Hematopoietic multipotent progenitor cell treated with erythropoietin and hydrocortisone succinate and interleukin-3 and kit ligand, for 15 days (in vitro differentiated cells): Measurements from ENCODE around the gene IFNA2.
"Not testable (repeated sequence)": the region's sequence is repeated elsewhere in the genome, so short reads cannot be mapped to it uniquely, and the experiment has no call there.

Experiments
- DNase-seq: peaks from one replicate; pipeline ENCODE4 v3.0.0-alpha.2; 2015; ENCODE audit warnings: low spot score

IFNA2 gene

DNA sequence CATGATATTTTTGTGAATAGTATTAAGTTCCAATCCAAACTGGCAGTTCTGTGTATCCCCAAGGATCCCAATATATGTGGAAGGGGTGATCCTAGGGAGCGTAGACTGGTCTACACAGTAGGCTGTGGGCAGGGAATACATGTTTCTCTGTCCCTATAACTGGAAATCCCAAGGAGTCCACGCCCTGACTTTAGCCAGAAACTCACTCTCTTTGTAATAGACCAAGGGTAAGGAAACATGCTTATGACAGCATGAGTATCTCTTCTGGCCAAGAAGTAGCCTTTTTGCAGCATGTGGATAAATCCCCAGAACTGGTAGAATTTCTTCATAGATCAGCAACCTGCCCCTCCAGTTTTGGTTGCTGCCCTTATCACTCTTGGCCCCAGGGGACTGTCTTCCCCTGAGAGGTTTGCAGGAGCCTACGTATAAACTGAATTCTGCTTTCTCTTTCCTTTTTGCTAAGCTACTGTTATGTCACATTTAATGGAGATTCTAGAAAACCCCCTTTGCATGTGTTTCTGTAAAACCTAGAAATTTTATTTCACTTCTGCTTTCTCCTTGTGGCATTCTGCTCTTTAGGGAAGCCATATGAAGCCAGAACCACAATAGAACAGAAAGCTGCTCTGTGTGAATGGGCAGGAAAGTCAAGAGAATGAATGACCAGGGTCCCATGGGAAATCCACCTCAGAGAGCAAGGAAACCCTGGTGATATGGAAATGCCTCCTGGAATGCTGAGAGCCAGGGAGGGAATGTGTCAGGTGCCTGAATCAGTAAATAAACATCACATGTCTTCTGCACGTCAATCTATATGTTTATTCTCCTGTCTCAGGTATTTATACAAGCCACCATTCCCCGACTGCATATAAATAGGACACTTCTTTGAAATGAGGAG is 3.5 kb downstream of the IFNA2 start:
- DNase-seq, result no peak

DNA sequence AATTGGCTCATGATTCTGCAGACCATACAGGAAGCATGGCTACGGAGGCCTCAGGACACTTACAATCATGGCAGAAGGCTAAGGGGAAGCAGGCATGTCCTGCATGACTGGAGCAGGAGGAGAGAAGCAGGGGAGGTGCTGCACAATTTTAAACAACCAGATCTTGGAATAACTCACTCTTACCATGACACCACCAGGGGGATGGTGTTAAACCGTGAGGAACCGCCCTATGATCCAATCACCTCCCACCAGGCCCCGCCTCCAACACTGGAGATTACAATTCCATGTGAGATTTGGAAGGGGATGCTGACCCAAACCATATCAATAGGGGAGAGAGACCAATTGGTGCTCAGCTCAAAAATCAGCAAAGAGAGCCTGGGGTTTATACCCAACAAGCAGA is 13.7 kb downstream of the IFNA2 start:
- DNase-seq, result not testable (repeated sequence)

DNA sequence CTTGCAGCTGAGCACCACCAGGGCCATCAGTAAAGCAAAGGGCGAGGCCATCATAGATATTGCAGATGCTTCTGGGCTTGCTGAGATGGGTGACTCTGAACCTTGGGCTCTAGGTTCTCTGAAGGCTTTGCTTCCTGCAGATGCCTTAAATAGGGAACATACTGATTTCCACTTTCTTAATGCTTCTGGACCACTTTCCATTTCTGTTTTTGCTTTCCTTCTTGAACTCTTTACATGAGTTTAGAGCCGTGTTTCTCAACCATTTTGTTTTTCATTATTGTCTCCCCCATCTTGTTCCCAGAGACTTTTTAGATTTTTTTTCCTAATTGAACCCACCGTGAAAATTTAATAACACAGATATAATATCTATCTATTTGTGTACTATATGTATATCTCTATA is 17.2 kb downstream of the IFNA2 start, which contains the start of gene IFNA13:
Gene IFNA13 (minus strand): TSS at position 101 of the 400 bp plus-strand sequence. CDS start 47 bp downstream, at position 54.
- no peak for DNase-seq

DNA sequence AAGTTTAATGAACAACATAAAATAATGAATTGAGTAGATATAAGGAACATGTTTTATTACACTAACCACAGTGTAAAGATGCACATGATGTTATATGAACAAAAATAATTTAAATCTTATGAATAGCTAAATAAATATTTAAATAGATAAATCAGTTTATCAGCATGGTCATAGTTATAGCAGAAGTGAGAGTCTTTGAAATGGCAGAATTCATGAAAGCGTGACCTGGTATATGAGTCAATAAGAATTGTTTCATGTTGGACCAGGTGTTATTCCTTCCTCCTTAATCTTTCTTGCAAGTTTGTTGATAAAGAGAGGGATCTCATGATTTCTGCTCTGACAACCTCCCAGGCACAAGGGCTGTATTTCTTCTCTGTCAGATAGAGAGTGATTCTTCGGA is 18.0 kb downstream of the IFNA2 start:
- DNase-seq, result not testable (repeated sequence)

DNA sequence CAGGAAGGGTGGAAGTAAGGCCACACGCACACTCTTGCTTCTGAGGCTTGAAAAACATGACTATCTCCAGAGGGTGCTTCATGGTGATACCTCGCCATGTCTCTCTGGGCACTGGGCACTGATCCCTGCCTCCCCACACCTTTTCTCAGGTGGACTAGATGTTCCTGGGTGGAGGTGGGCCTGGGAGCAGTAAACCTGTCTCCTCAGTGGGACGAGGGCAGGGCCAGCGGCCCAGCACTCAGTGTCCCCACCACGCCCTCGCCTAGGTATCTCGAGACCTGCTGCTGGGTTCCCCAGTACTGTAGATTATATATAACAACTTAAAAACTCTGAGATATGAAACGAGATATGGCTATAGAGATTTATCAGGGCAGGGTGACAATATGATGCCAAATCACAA is 22.9 kb downstream of the IFNA2 start:
- no peak for DNase-seq

DNA sequence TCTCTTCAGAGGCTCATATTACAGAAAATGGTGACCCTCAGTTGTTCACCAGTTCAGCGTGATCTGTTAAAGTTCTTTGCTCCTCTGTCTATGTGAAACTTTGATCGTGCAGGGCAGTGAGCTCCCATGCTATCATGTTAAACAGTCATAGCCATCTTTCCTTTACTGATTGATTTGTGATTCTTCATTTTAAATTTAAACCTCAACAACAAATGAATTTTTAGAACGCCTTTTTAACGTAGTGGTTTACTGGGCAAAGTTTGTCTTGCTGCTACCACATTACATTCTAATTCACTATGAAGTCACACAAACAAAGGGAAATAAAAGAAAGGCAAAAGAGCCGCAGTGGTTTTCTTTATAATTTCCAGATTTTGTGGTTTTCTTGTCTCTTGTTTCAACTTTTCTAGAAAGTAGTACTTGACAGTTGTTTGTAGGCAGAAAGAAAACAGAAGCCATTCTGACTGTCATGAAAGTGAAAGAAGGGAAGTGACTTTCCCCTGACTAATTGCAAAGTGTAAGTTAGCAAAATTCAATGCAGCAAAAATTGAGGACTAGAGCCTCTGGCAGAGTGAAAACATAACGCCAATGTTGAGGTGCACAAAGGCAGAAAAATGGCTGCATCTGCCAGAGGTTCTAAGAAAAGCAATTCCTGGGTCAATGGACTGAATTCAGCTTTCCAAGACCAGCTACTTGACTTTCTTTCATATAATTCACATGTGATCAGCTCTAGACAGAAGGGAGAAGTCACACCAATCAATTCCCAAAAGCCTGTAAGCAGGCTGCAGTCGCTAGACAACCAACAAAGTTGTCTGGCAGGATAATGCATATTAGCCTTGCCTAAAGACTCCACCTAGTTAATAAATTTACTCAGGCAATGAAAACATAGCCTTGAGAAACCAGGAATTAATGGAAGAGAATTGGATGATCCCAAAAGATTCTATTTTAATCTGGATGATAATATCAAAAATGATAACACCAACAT is 27.4 kb downstream of the IFNA2 start:
- DNase-seq, result no peak

DNA sequence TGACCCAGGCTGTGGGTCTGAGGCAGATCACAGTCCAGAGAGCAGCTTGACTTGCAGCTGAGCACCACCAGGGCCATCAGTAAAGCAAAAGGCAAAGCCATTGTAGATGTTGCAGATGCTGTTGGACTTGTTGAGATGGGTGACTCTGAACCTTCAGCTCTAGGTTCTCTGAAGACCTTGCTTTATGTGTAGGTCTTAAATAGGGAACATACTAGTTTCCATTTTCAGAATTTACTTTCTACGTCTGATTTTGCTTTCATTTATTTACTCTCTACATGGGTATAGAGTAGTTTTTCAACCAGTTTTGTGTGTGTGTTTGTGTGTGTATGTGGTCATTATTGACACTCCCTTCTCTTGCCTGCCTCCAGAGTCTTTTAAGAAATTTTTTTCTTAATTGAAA is 34.4 kb downstream of the IFNA2 start, which contains the start of gene IFNA6:
Gene IFNA6 (minus strand): TSS at position 101 of the 400 bp plus-strand sequence. CDS start 0 bp downstream, at position 101.
- DNase-seq, result no peak

DNA sequence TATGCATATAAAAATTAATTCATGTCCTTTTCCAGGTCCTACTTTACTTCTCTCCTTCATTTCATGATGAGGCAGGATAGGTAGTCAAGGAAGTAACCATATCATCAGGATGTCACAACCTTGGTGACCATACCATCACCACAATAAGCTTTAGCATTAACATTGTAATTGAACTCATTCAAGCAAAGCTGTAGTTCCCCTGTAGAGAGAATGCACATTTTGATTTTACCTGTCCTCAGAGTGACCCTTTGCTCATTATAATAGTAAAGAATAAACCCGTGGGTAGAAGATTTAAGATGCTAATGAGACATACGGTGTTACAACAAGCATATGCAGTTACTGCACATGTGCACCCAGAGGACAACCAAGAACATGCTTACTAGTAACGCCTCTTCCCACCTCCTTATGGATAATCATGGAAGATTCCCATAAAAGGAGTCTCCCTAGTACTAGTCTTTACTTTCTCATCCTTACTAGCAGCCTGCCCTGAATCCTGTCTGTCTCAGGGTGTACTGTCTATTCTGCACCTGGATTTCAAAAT is 36.7 kb downstream of the IFNA2 start:
- DNase-seq, result no peak

DNA sequence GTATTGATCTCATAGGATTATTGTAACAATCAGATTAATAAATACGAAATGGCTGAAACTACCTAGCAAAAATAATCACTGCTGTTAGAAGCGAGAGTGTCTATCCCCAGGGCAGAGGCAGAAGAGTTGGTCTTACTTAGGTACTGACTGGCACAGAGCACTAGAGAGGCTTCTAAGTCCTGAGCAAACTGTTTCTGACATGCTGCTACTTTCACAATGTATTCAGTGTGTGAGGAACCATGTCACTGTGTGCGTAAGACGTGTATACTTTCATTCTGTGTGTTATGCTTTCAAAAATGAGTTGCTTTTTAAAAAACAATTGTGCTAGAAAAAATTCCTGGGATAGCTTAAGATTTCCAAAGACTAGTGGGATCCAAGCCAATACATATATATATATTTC is 44.5 kb downstream of the IFNA2 start:
- no peak for DNase-seq

DNA sequence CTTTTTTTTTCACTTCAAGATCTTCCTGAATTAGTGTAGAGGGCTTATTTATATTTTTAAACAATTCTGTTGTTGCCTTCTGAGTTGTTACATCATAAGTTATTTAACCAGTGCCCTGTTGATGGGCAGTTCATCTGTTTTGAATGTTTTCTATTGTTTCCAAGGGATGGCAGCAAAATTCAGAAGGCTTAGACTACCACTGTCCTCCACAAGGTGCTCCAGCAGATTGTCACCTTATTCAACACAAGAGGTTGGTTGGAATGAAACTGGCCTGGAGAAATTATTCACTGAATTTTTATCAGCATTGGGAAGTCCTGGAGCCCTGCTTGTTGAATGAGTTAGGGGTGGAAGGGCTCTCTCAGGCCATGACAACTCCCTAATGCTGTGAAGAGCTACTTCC is 48.7 kb downstream of the IFNA2 start:
- no peak for DNase-seq

DNA sequence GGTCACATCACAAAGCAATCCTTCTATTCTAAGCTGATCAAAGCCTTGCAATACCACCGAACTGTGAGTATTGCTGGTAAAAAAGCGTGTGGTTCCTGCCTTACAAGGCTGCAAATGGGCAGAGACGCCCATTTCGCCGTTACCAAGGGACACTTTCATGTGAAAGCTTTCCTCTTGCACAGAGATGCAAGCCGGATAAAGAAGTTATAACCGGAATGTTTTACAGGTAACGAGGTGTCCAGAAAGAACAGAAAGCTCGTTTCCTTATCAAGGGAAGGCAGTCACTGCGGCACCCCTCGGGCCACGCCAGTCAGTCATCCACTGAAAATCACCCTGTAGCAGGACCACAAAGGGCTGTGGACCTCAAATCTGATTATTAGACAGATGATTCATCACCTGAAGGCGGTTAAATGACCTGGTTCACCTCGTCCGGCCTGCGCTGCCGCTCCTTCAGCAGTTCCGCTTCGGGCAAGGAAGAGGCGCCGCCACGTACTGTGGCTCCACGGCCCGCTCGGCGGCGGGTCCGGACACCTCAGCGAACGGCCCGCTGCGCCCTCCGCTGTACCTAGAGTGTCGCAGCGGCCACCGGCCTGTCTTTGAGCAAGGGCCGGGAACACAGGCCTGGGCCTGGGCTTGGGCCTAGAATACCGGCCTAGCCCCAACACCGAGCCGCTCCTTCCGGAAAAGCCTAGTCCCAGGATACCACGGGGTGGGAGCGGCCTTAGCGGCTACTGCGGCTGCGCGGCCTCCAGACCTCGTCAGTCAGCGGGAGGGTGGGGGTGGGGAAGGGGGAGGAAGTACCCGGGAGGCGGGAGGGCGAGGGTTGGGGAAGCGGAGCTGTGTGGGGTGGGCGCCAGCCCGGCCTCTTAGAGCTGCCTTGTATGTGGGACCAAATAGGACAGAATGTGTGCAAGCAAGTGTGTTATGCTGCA is 50.2 kb downstream of the IFNA2 start, which contains the start of gene KLHL9:
Gene KLHL9 (minus strand): TSS at position 704 of the 932 bp plus-strand sequence. CDS start 545 bp downstream, at position 159.
- DNase-seq, result peak; percentile 84
